GM19099 (cell line): ENCODE measurements around the gene RCAN2.

ENCODE experiments used
- POLR2A ChIP-seq: IDR thresholded peaks from 3 replicates; pipeline ENCODE4 v1.6.1; 2011; ENCODE audit warnings: low read depth; ENCODE audit not compliant: insufficient read length; ENCODE audit errors: extremely low read depth

RCAN2 gene

GRCh38 chr6:46323312-46323965 lies 167.8 kb downstream of the RCAN2 start:
- no peak for TF ChIP-seq POLR2A

GRCh38 chr6:46320505-46320904 lies 170.7 kb downstream of the RCAN2 start:
- TF ChIP-seq POLR2A, result no peak

- no peak for TF ChIP-seq POLR2A
These were observed 175.7 kb downstream of the RCAN2 start for GRCh38 chr6:46315589-46315988.

GRCh38 chr6:46312654-46313053 lies 178.6 kb downstream of the RCAN2 start:
- TF ChIP-seq POLR2A, result no peak

GRCh38 chr6:46310196-46310595 lies 181.1 kb downstream of the RCAN2 start:
- no peak for TF ChIP-seq POLR2A

- no peak for TF ChIP-seq POLR2A
These were observed 184.8 kb downstream of the RCAN2 start for GRCh38 chr6:46306431-46306830.

- no peak for TF ChIP-seq POLR2A
These were observed 185.4 kb downstream of the RCAN2 start for GRCh38 chr6:46305833-46306232.

- no peak for TF ChIP-seq POLR2A
These were observed 186.0 kb downstream of the RCAN2 start for GRCh38 chr6:46305236-46305635.

- TF ChIP-seq POLR2A, result no peak
These were observed 188.4 kb downstream of the RCAN2 start for GRCh38 chr6:46302816-46303215.

GRCh38 chr6:46302176-46302575 lies 189.1 kb downstream of the RCAN2 start:
- TF ChIP-seq POLR2A, result no peak

GRCh38 chr6:46299253-46299652 lies 192.0 kb downstream of the RCAN2 start:
- TF ChIP-seq POLR2A, result no peak

GRCh38 chr6:46296586-46296985 lies 194.7 kb downstream of the RCAN2 start:
- TF ChIP-seq POLR2A, result no peak

GRCh38 chr6:46293641-46294316 lies 197.5 kb downstream of the RCAN2 start:
- no peak for TF ChIP-seq POLR2A

- no peak for TF ChIP-seq POLR2A
These were observed 199.4 kb downstream of the RCAN2 start for GRCh38 chr6:46291880-46292279.

GRCh38 chr6:46291275-46291633 lies 200.0 kb downstream of the RCAN2 start:
- no peak for TF ChIP-seq POLR2A

GRCh38 chr6:46290421-46291274 lies 200.6 kb downstream of the RCAN2 start:
- no peak for TF ChIP-seq POLR2A

GRCh38 chr6:46289898-46290297 lies 201.4 kb downstream of the RCAN2 start:
- TF ChIP-seq POLR2A, result no peak

GRCh38 chr6:46288835-46289234 lies 202.4 kb downstream of the RCAN2 start:
- TF ChIP-seq POLR2A, result no peak
